NOMO-1 treated with dmso at 0.1 percent for 144 hours (cell line): ENCODE data around the gene ERC2.

Experiments used
- DNase-seq: peaks from one replicate; lab custom pipeline; 2025; ENCODE audit not compliant: unreplicated experiment; lab: John Stamatoyannopoulos, UW

Gene ERC2

GRCh38 chr3:56192001-56192400 is 276.3 kb downstream of the ERC2 start:
- no peak for DNase-seq

GRCh38 chr3:56190771-56191305 is 277.4 kb downstream of the ERC2 start:
- no peak for DNase-seq

- no peak for DNase-seq
Measured at GRCh38 chr3:56190130-56190529, 278.1 kb downstream of the ERC2 start.

- no peak for DNase-seq
Measured at GRCh38 chr3:56189536-56189935, 278.7 kb downstream of the ERC2 start.

GRCh38 chr3:56188201-56188600 is 280.1 kb downstream of the ERC2 start:
- DNase-seq = no peak

- DNase-seq = no peak
Measured at GRCh38 chr3:56187051-56187450, 281.2 kb downstream of the ERC2 start.

GRCh38 chr3:56185827-56186226 is 282.4 kb downstream of the ERC2 start:
- no peak for DNase-seq

GRCh38 chr3:56183529-56183928 is 284.7 kb downstream of the ERC2 start:
- DNase-seq = no peak

- no peak for DNase-seq
Measured at GRCh38 chr3:56180433-56180832, 287.8 kb downstream of the ERC2 start.

- no peak for DNase-seq
Measured at GRCh38 chr3:56173601-56174000, 294.7 kb downstream of the ERC2 start.

- DNase-seq = no peak
Measured at GRCh38 chr3:56164436-56164835, 303.8 kb downstream of the ERC2 start.

GRCh38 chr3:56157693-56158362 is 310.4 kb downstream of the ERC2 start:
- DNase-seq = peak; percentile 80

- DNase-seq = no peak
Measured at GRCh38 chr3:56154297-56154696, 314.0 kb downstream of the ERC2 start.

- no peak for DNase-seq
Measured at GRCh38 chr3:56147354-56147753, 320.9 kb downstream of the ERC2 start.

- no peak for DNase-seq
Measured at GRCh38 chr3:56145410-56145809, 322.9 kb downstream of the ERC2 start.

GRCh38 chr3:56144805-56145204 is 323.5 kb downstream of the ERC2 start:
- DNase-seq = no peak

- no peak for DNase-seq
Measured at GRCh38 chr3:56137415-56137814, 330.9 kb downstream of the ERC2 start.

- no peak for DNase-seq
Measured at GRCh38 chr3:56136514-56136913, 331.8 kb downstream of the ERC2 start.

- no peak for DNase-seq
Measured at GRCh38 chr3:56135941-56136340, 332.3 kb downstream of the ERC2 start.

GRCh38 chr3:56133423-56133822 is 334.8 kb downstream of the ERC2 start:
- DNase-seq = no peak

- DNase-seq = no peak
Measured at GRCh38 chr3:56132762-56133161, 335.5 kb downstream of the ERC2 start.

- DNase-seq = peak; percentile 81
Measured at GRCh38 chr3:56131974-56132590, 336.2 kb downstream of the ERC2 start.

GRCh38 chr3:56130036-56130435 is 338.2 kb downstream of the ERC2 start:
- DNase-seq = no peak
